Measurements from ENCODE around the gene TFCP2. TPM values are rescaled to one million over a fixed set of nuclear protein-coding genes. Genes with fewer than 3 reads are reported as not detected.

TFCP2 gene
- total RNA-seq, 4 donors from 2014 or later = 13.5 to 20.5 (median 15.4) TPM

- in situ Hi-C loops (cut with MboI; ENCODE audit: low pct_ligation_motif_present in 1 of 4, low pct_unique_long_range_greater_than_20kb in 1 of 4, low sequenced_read_pairs in 3 of 4) (no loop called here), intact Hi-C loops (cut with DNase I; ENCODE audit: low total_unique reads) (no loop called here)
- Histone ChIP-seq H3K36me3 (no peaks in the 10 kb centered on the region), H3K27me3 (no peaks in the 10 kb centered on the region), H3K4me1 (no peaks in the 10 kb centered on the region), H3K27ac (no peak overlapping the region), H3K9me3 (no peaks in the 10 kb centered on the region), H3K4me3 (no peak overlapping the region)
- WGBS, 2 donors (ENCODE audit: low coverage in 1 of 2) = 89% methylated on average over 6 of the region's 6 CpGs; no CpG with 5 or more reads in 1 of the 2 donors
- no peak for DNase-seq
- TF ChIP-seq EP300 (IDR thresholded peaks at IDR 0.05; ENCODE audit: low read depth) (no peak), POLR2AphosphoS5 (IDR thresholded peaks at IDR 0.05) (no peak), POLR2A (IDR thresholded peaks at IDR 0.05) (no peak), CTCF (IDR thresholded peaks at IDR 0.05) (no peak)
Measured at GRCh38 chr12:51185171-51185717, 12.3 kb upstream of the TFCP2 start.

GRCh38 chr12:51183816-51184215, 10.9 kb upstream of the TFCP2 start:
- Histone ChIP-seq H3K4me1 (no peaks in the 10 kb centered on the region), H3K27me3 (no peaks in the 10 kb centered on the region), H3K4me3 (no peak overlapping the region), H3K9me3 (no peaks in the 10 kb centered on the region), H3K27ac (no peak overlapping the region), H3K36me3 (no peaks in the 10 kb centered on the region)
- in situ Hi-C loops (cut with MboI; ENCODE audit: low pct_ligation_motif_present in 1 of 4, low pct_unique_long_range_greater_than_20kb in 1 of 4, low sequenced_read_pairs in 3 of 4) (no loop called here), intact Hi-C loops (cut with DNase I; ENCODE audit: low total_unique reads) (no loop called here)
- no peak for TF ChIP-seq POLR2A (IDR thresholded peaks at IDR 0.05)
- no peak for TF ChIP-seq POLR2AphosphoS5 (IDR thresholded peaks at IDR 0.05)
- no peak for TF ChIP-seq EP300 (IDR thresholded peaks at IDR 0.05; ENCODE audit: low read depth)
- no peak for TF ChIP-seq CTCF (IDR thresholded peaks at IDR 0.05)
- DNase-seq = peak; percentile 40
- 47% methylated on average over 3 of the region's 3 CpGs; no CpG with 5 or more reads in 1 of the 2 donors for WGBS, 2 donors (ENCODE audit: low coverage in 1 of 2)

DNA sequence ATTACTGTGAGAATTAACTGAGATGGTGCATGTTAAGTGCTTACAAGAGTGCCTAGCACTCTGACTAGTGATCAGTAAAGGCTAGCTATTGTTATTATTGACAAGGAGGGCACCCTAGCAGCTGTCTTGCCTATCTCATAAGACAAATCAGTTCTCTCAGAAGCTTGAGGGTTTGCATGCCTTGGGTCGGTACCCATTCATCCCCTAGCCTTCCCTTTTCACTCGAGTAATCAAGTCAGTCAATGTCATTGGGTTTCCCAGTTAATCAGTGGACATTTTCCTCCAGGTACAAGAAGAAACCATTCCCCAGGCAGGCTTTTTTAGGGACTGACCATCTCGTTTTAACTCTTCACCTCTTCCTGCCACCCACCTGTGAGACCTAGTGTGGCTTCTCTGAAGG, 10.4 kb upstream of the TFCP2 start:
- WGBS, 2 donors (ENCODE audit: low coverage in 1 of 2) = 80 to 87% methylated on average over 3 of the region's 3 CpGs
- no peak overlapping the region for H3K4me3 ChIP-seq
- TF ChIP-seq EP300 (IDR thresholded peaks at IDR 0.05; ENCODE audit: low read depth) (no peak), CTCF (IDR thresholded peaks at IDR 0.05) (no peak), POLR2A (IDR thresholded peaks at IDR 0.05) (no peak), POLR2AphosphoS5 (IDR thresholded peaks at IDR 0.05) (no peak)
- no peak overlapping the region for H3K27ac ChIP-seq
- H3K4me1 ChIP-seq = no peaks in the 10 kb centered on the region
- H3K9me3 ChIP-seq = no peaks in the 10 kb centered on the region
- no peaks in the 10 kb centered on the region for H3K27me3 ChIP-seq
- no peak for DNase-seq
- intact Hi-C loops (cut with DNase I; ENCODE audit: low total_unique reads) (no loop called here), in situ Hi-C loops (cut with MboI; ENCODE audit: low pct_ligation_motif_present in 1 of 4, low pct_unique_long_range_greater_than_20kb in 1 of 4, low sequenced_read_pairs in 3 of 4) (no loop called here)
- no peaks in the 10 kb centered on the region for H3K36me3 ChIP-seq

DNA sequence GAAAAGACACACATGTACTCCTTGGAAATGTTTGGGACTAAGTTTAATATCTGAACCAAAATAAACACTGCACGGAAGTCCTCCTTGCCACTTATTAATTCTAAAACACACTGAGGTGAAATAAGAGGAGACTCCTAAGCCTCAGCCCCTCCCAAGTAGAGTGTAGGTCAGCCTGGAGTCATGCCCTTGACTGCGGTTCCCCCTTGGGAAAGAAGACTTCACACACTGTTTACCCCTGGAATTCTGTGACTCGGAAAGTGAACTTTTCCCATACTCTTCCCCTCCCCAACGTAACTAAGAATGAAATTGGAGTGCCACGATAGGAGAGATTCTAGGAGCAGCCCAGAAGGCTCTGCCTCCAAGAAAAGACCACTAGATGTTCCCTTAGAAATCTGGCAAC, 8.6 kb upstream of the TFCP2 start:
- intact Hi-C loops (cut with DNase I; ENCODE audit: low total_unique reads) (no loop called here), in situ Hi-C loops (cut with MboI; ENCODE audit: low pct_ligation_motif_present in 1 of 4, low pct_unique_long_range_greater_than_20kb in 1 of 4, low sequenced_read_pairs in 3 of 4) (no loop called here)
- H3K4me3 ChIP-seq = no peak overlapping the region
- no peak overlapping the region for H3K27ac ChIP-seq
- no peaks in the 10 kb centered on the region for H3K36me3 ChIP-seq
- H3K27me3 ChIP-seq = no peaks in the 10 kb centered on the region
- 40 to 82% methylated on average over 1 to 5 of the region's 5 CpGs for WGBS, 2 donors (ENCODE audit: low coverage in 1 of 2)
- no peak for TF ChIP-seq POLR2AphosphoS5 (IDR thresholded peaks at IDR 0.05)
- TF ChIP-seq CTCF (IDR thresholded peaks at IDR 0.05) = no peak
- TF ChIP-seq EP300 (IDR thresholded peaks at IDR 0.05; ENCODE audit: low read depth) = no peak
- TF ChIP-seq POLR2A (IDR thresholded peaks at IDR 0.05) = no peak
- no peak for DNase-seq
- no peaks in the 10 kb centered on the region for H3K4me1 ChIP-seq
- no peaks in the 10 kb centered on the region for H3K9me3 ChIP-seq

All from transverse colon (tissue), 4 donors.